Effector memory CD4-positive, alpha-beta T cell (primary cell): Measurements from ENCODE around the gene NAA15.
"Not testable (repeated sequence)": the region's sequence is repeated elsewhere in the genome, so short reads cannot be mapped to it uniquely, and the experiment has no call there.

Experiments
- DNase-seq, 3 donors: peaks; one replicate each; pipeline ENCODE4 v3.0.0-alpha.2; 2020
- H3K27ac ChIP-seq: 2 replicates; pipeline ENCODE4 v1.7.0; 2013; ENCODE audit warnings: mild to moderate bottlenecking, low read length, moderate library complexity; ENCODE audit not compliant: insufficient read depth, poor library complexity, severe bottlenecking
- H3K27me3 ChIP-seq: replicated peaks from 2 replicates; pipeline ENCODE4 v1.7.0; 2013; ENCODE audit warnings: mild to moderate bottlenecking, low read length; ENCODE audit not compliant: insufficient read depth, control insufficient read depth, poor library complexity, severe bottlenecking
- H3K36me3 ChIP-seq: 2 replicates; pipeline ENCODE4 v1.7.0; 2013; ENCODE audit warnings: mild to moderate bottlenecking, low read length, moderate library complexity; ENCODE audit not compliant: control insufficient read depth, insufficient read depth
- H3K4me1 ChIP-seq: 2 replicates; pipeline ENCODE4 v1.7.0; 2013; ENCODE audit warnings: low read length, mild to moderate bottlenecking; ENCODE audit not compliant: control insufficient read depth, insufficient read depth, poor library complexity, severe bottlenecking
- H3K4me3 ChIP-seq: 2 replicates; pipeline ENCODE4 v1.7.0; 2013; ENCODE audit warnings: low read length, low read depth, mild to moderate bottlenecking; ENCODE audit not compliant: insufficient read depth, poor library complexity, severe bottlenecking
- H3K9me3 ChIP-seq: 2 replicates; pipeline ENCODE4 v1.7.0; 2013; ENCODE audit warnings: mild to moderate bottlenecking, low read length, moderate library complexity; ENCODE audit not compliant: control insufficient read depth

NAA15 gene

GRCh38 chr4:139436122-139436521 is 134.8 kb downstream of the NAA15 start:
- H3K27ac ChIP-seq: no peak overlapping the region
- no peaks in the 10 kb centered on the region for H3K27me3 ChIP-seq
- no peak overlapping the region for H3K4me3 ChIP-seq
- no peaks in the 10 kb centered on the region for H3K36me3 ChIP-seq
- no peaks in the 10 kb centered on the region for H3K4me1 ChIP-seq
- no peak for DNase-seq
- H3K9me3 ChIP-seq: no peaks in the 10 kb centered on the region

- no peaks in the 10 kb centered on the region for H3K4me1 ChIP-seq
- no peaks in the 10 kb centered on the region for H3K27me3 ChIP-seq
- H3K9me3 ChIP-seq: no peaks in the 10 kb centered on the region
- H3K4me3 ChIP-seq: no peak overlapping the region
- no peak for DNase-seq
- H3K27ac ChIP-seq: no peak overlapping the region
- no peaks in the 10 kb centered on the region for H3K36me3 ChIP-seq
Observed at GRCh38 chr4:139438141-139438540, 136.8 kb downstream of the NAA15 start.

GRCh38 chr4:139441029-139441428 is 139.7 kb downstream of the NAA15 start:
- DNase-seq: no peak
- H3K9me3 ChIP-seq: no peaks in the 10 kb centered on the region
- H3K36me3 ChIP-seq: no peaks in the 10 kb centered on the region
- H3K4me3 ChIP-seq: no peak overlapping the region
- no peaks in the 10 kb centered on the region for H3K4me1 ChIP-seq
- no peak overlapping the region for H3K27ac ChIP-seq
- no peaks in the 10 kb centered on the region for H3K27me3 ChIP-seq

GRCh38 chr4:139443661-139444060 is 142.4 kb downstream of the NAA15 start:
- no peaks in the 10 kb centered on the region for H3K27me3 ChIP-seq
- no peak overlapping the region for H3K27ac ChIP-seq
- DNase-seq: no peak
- H3K4me1 ChIP-seq: no peaks in the 10 kb centered on the region
- no peaks in the 10 kb centered on the region for H3K36me3 ChIP-seq
- H3K9me3 ChIP-seq: no peaks in the 10 kb centered on the region
- H3K4me3 ChIP-seq: no peak overlapping the region

GRCh38 chr4:139444881-139445280 is 143.6 kb downstream of the NAA15 start:
- H3K4me3 ChIP-seq, H3K27me3 ChIP-seq, H3K27ac ChIP-seq, H3K36me3 ChIP-seq, DNase-seq, H3K9me3 ChIP-seq, H3K4me1 ChIP-seq: not testable (repeated sequence)

- H3K4me3 ChIP-seq, DNase-seq, H3K36me3 ChIP-seq, H3K27ac ChIP-seq, H3K27me3 ChIP-seq, H3K4me1 ChIP-seq, H3K9me3 ChIP-seq: not testable (repeated sequence)
Observed at GRCh38 chr4:139447078-139447477, 145.8 kb downstream of the NAA15 start.

- Histone ChIP-seq H3K9me3 (no peaks in the 10 kb centered on the region), H3K36me3 (no peaks in the 10 kb centered on the region), H3K4me1 (peaks cover 13% of the 10 kb centered on the region), H3K27me3 (no peaks in the 10 kb centered on the region), H3K4me3 (no peak overlapping the region), H3K27ac (no peak overlapping the region)
- no peak for DNase-seq
Observed at GRCh38 chr4:139450586-139450985, 149.3 kb downstream of the NAA15 start.

GRCh38 chr4:139451997-139452396 is 150.7 kb downstream of the NAA15 start:
- Histone ChIP-seq H3K4me3 (no peak overlapping the region), H3K4me1 (peaks cover 13% of the 10 kb centered on the region), H3K27ac (peak overlapping the region; percentile 95)

GRCh38 chr4:139453041-139453370 is 151.7 kb downstream of the NAA15 start:
- H3K27me3 ChIP-seq: no peaks in the 10 kb centered on the region
- H3K27ac ChIP-seq: peak overlapping the region; percentile 95
- peaks cover 13% of the 10 kb centered on the region for H3K4me1 ChIP-seq
- no peaks in the 10 kb centered on the region for H3K36me3 ChIP-seq
- DNase-seq: peak; percentile 58 to 66 (median 63)
- no peaks in the 10 kb centered on the region for H3K9me3 ChIP-seq
- peak overlapping the region; percentile 71 for H3K4me3 ChIP-seq

More at GRCh38 chr4:139451997-139452396, 150.7 kb downstream of the NAA15 start:
- Histone ChIP-seq H3K27me3 (no peaks in the 10 kb centered on the region), H3K36me3 (no peaks in the 10 kb centered on the region), H3K9me3 (no peaks in the 10 kb centered on the region)
- no peak for DNase-seq

GRCh38 chr4:139453371-139454110 is 152.2 kb downstream of the NAA15 start:
- H3K36me3 ChIP-seq: no peaks in the 10 kb centered on the region
- H3K4me1 ChIP-seq: peaks cover 13% of the 10 kb centered on the region
- H3K27ac ChIP-seq: peak overlapping the region; percentile 95
- no peaks in the 10 kb centered on the region for H3K27me3 ChIP-seq
- H3K4me3 ChIP-seq: peak overlapping the region; percentile 71
- DNase-seq: peak; percentile 90 to 96 (median 95)
- no peaks in the 10 kb centered on the region for H3K9me3 ChIP-seq
